ENCODE measurements around the gene CELF2. TPM values are rescaled to one million over a fixed set of nuclear protein-coding genes. Genes with fewer than 3 reads are reported as not detected.

Gene CELF2
- total RNA-seq, 1 donor from 2014 or later: 3.8 TPM

GRCh38 chr10:11367505-11367904 is 349.8 kb downstream of the CELF2 start:
- Mint-ChIP-seq H3K27me3 (no peaks in the 10 kb centered on the region), H3K9me3 (ENCODE audit: low read depth) (peaks cover 5% of the 10 kb centered on the region), H3K4me3 (ENCODE audit: low read depth) (no peak overlapping the region), H3K27ac (no peak overlapping the region), H3K4me1 (ENCODE audit: low read depth) (no peaks in the 10 kb centered on the region), H3K36me3 (ENCODE audit: insufficient read depth) (no peaks in the 10 kb centered on the region)
- no peak for TF ChIP-seq CTCF (IDR thresholded peaks at IDR 0.05; ENCODE audit: unreplicated experiment)
- DNase-seq (ENCODE audit: low spot score, unreplicated experiment): no peak

- peaks cover 10% of the 10 kb centered on the region for H3K27me3 Mint-ChIP-seq
- H3K27ac Mint-ChIP-seq: no peak overlapping the region
- H3K4me1 Mint-ChIP-seq (ENCODE audit: low read depth): no peaks in the 10 kb centered on the region
- TF ChIP-seq CTCF (IDR thresholded peaks at IDR 0.05; ENCODE audit: unreplicated experiment): no peak
- no peak for DNase-seq (ENCODE audit: low spot score, unreplicated experiment)
- no peaks in the 10 kb centered on the region for H3K36me3 Mint-ChIP-seq (ENCODE audit: insufficient read depth)
- peaks cover 5% of the 10 kb centered on the region for H3K9me3 Mint-ChIP-seq (ENCODE audit: low read depth)
- H3K4me3 Mint-ChIP-seq (ENCODE audit: low read depth): no peak overlapping the region
These were observed 356.1 kb downstream of the CELF2 start for GRCh38 chr10:11373717-11374171.

- peaks cover 6% of the 10 kb centered on the region for H3K9me3 Mint-ChIP-seq (ENCODE audit: low read depth)
- H3K27ac Mint-ChIP-seq: no peak overlapping the region
- no peaks in the 10 kb centered on the region for H3K36me3 Mint-ChIP-seq (ENCODE audit: insufficient read depth)
- H3K27me3 Mint-ChIP-seq: peaks cover 12% of the 10 kb centered on the region
- H3K4me1 Mint-ChIP-seq (ENCODE audit: low read depth): no peaks in the 10 kb centered on the region
- DNase-seq (ENCODE audit: low spot score, unreplicated experiment): no peak
- TF ChIP-seq CTCF (IDR thresholded peaks at IDR 0.05; ENCODE audit: unreplicated experiment): no peak
- no peak overlapping the region for H3K4me3 Mint-ChIP-seq (ENCODE audit: low read depth)
These were observed 359.6 kb downstream of the CELF2 start for GRCh38 chr10:11377267-11377666.

- TF ChIP-seq CTCF (IDR thresholded peaks at IDR 0.05; ENCODE audit: unreplicated experiment): no peak
- Mint-ChIP-seq H3K27me3 (peaks cover 10% of the 10 kb centered on the region), H3K9me3 (ENCODE audit: low read depth) (peaks cover 6% of the 10 kb centered on the region), H3K27ac (no peak overlapping the region), H3K4me3 (ENCODE audit: low read depth) (no peak overlapping the region), H3K36me3 (ENCODE audit: insufficient read depth) (no peaks in the 10 kb centered on the region), H3K4me1 (ENCODE audit: low read depth) (no peaks in the 10 kb centered on the region)
- DNase-seq (ENCODE audit: low spot score, unreplicated experiment): no peak
These were observed 361.2 kb downstream of the CELF2 start for GRCh38 chr10:11378835-11379234.

GRCh38 chr10:11379771-11380170 is 362.1 kb downstream of the CELF2 start:
- Mint-ChIP-seq H3K9me3 (ENCODE audit: low read depth) (peaks cover 6% of the 10 kb centered on the region), H3K27me3 (peaks cover 16% of the 10 kb centered on the region), H3K27ac (no peak overlapping the region), H3K4me1 (ENCODE audit: low read depth) (no peaks in the 10 kb centered on the region), H3K4me3 (ENCODE audit: low read depth) (no peak overlapping the region), H3K36me3 (ENCODE audit: insufficient read depth) (no peaks in the 10 kb centered on the region)
- TF ChIP-seq CTCF (IDR thresholded peaks at IDR 0.05; ENCODE audit: unreplicated experiment): no peak
- no peak for DNase-seq (ENCODE audit: low spot score, unreplicated experiment)
